ENCODE measurements around the gene ASIP.
"Not testable (repeated sequence)": the region's sequence is repeated elsewhere in the genome, so short reads cannot be mapped to it uniquely, and the experiment has no call there.

- TF ChIP-seq CTCF, POLR2A (IDR thresholded peaks at IDR 0.05): not testable (repeated sequence)
These were observed 792 bp downstream of the ASIP start for GRCh38 chr20:34242015-34242414.

Data from right lobe of liver (tissue), 4 donors.